ENCODE measurements around the gene PTPN1.

Gene PTPN1

GRCh38 chr20:50541606-50542041, 31.4 kb downstream of the PTPN1 start:
- Mint-ChIP-seq H3K36me3 (ENCODE audit: low read depth) (peaks cover 21% of the 10 kb centered on the region), H3K4me1 (ENCODE audit: low read depth) (peaks cover 56% of the 10 kb centered on the region), H3K27ac (no peak overlapping the region), H3K27me3 (ENCODE audit: low read depth) (no peaks in the 10 kb centered on the region), H3K9me3 (no peaks in the 10 kb centered on the region), H3K4me3 (no peak overlapping the region)

- H3K9me3 Mint-ChIP-seq, result no peaks in the 10 kb centered on the region
- no peaks in the 10 kb centered on the region for H3K27me3 Mint-ChIP-seq (ENCODE audit: low read depth)
- H3K4me3 Mint-ChIP-seq, result no peak overlapping the region
- peaks cover 56% of the 10 kb centered on the region for H3K4me1 Mint-ChIP-seq (ENCODE audit: low read depth)
- peaks cover 23% of the 10 kb centered on the region for H3K36me3 Mint-ChIP-seq (ENCODE audit: low read depth)
- no peak overlapping the region for H3K27ac Mint-ChIP-seq
These were observed 33.1 kb downstream of the PTPN1 start for GRCh38 chr20:50543326-50543725.

GRCh38 chr20:50545126-50545525, 34.9 kb downstream of the PTPN1 start:
- peaks cover 32% of the 10 kb centered on the region for H3K36me3 Mint-ChIP-seq (ENCODE audit: low read depth)
- peaks cover 62% of the 10 kb centered on the region for H3K4me1 Mint-ChIP-seq (ENCODE audit: low read depth)
- H3K27ac Mint-ChIP-seq, result no peak overlapping the region
- peak overlapping the region; percentile 30 for H3K4me3 Mint-ChIP-seq
- no peaks in the 10 kb centered on the region for H3K9me3 Mint-ChIP-seq
- no peaks in the 10 kb centered on the region for H3K27me3 Mint-ChIP-seq (ENCODE audit: low read depth)

DNA sequence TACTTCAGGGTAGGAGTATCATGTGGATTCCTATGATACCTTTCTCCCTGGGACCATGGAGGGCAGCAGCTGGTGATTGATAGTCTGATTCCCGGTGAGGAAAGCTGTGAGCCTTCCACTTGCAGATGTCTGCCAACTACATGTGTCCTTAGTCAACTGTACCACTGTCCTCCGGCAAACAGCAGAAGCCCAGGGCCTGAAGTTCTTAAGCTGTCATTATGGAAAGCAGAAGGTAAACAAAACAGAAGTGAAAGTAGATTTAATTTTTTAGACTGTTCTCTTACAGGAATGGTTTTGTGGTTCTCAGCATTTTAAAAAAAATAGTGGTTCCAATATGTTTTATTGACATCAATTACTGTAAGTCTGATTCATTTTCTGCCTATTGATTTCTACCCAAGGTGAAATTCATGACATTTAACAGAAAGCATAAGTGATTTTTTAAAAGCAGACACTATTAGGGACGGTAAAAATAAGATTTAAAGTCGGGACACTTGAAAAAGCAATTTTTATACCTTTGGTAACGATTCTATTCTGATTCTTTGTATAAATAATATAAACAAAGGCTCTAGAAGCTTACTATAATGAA, 36.6 kb downstream of the PTPN1 start:
- H3K9me3 Mint-ChIP-seq, result no peaks in the 10 kb centered on the region
- peaks cover 56% of the 10 kb centered on the region for H3K4me1 Mint-ChIP-seq (ENCODE audit: low read depth)
- H3K36me3 Mint-ChIP-seq (ENCODE audit: low read depth), result peaks cover 27% of the 10 kb centered on the region
- no peaks in the 10 kb centered on the region for H3K27me3 Mint-ChIP-seq (ENCODE audit: low read depth)
- H3K4me3 Mint-ChIP-seq, result peak overlapping the region; percentile 76
- peak overlapping the region; percentile 82 for H3K27ac Mint-ChIP-seq

DNA sequence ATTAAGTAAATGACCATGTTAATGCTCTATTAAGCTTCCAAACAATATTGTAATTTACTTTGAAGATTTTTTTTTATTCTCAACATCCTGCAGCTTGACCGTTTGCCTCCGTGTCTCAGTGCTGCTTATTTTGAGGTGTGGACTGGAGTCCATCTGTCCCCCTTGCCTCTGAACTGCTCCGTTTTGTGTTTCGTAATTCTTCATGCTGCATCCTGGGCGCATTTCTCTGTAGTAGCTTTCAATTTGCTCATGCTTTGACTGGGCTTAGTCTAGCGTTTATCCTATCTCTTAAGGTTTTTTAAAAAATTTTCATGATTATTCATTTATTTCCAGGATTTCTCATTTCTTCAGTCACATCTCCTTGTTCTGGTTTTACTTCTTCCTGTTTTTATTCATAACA, 37.8 kb downstream of the PTPN1 start:
- no peaks in the 10 kb centered on the region for H3K9me3 Mint-ChIP-seq
- H3K4me1 Mint-ChIP-seq (ENCODE audit: low read depth), result peaks cover 46% of the 10 kb centered on the region
- H3K27ac Mint-ChIP-seq, result peak overlapping the region; percentile 43
- H3K27me3 Mint-ChIP-seq (ENCODE audit: low read depth), result no peaks in the 10 kb centered on the region
- H3K4me3 Mint-ChIP-seq, result peak overlapping the region; percentile 18
- H3K36me3 Mint-ChIP-seq (ENCODE audit: low read depth), result peaks cover 28% of the 10 kb centered on the region

DNA sequence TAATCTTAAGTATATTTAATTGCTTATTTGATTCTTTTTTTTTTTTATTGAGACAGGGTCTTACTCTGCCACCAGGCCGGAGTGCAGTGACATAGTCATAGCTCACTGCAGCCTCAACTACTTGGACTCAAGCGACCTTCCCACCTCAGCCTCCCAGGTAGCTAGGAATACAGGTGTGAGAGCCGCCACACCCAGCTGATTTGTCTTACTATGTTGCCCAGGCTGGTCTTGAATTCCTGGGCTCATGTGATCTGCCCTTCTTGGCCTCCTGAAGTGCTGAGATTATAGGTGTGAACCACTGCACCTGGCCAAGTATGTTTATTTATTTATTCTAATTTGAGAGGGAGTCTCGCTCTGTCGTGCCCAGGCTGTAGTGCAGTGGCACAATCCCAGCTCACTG, 38.2 kb downstream of the PTPN1 start:
- Mint-ChIP-seq H3K4me1 (ENCODE audit: low read depth) (peaks cover 44% of the 10 kb centered on the region), H3K9me3 (no peaks in the 10 kb centered on the region), H3K27ac (peak overlapping the region; percentile 43), H3K36me3 (ENCODE audit: low read depth) (peaks cover 26% of the 10 kb centered on the region), H3K27me3 (ENCODE audit: low read depth) (no peaks in the 10 kb centered on the region), H3K4me3 (no peak overlapping the region)

DNA sequence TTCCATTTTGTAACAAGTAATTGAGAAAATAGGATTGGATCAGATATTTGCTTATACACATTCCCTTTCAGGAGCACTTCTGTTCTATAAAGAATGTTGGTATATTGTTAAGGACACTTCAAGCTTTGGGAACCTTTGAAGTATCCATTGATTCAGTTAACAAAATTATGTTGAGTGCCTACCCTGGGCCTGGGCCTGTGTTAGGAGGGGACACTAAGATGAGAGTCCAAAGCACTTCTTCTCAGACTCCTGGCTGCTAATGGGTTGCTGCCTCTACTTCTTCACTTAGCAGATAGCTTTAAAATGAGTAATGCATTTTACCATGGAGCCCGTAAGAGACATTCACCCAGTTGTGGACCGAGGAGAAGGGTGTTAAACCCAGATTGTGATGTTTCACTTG, 40.3 kb downstream of the PTPN1 start:
- H3K36me3 Mint-ChIP-seq (ENCODE audit: low read depth), result peaks cover 23% of the 10 kb centered on the region
- H3K4me1 Mint-ChIP-seq (ENCODE audit: low read depth), result peaks cover 33% of the 10 kb centered on the region
- H3K27ac Mint-ChIP-seq, result no peak overlapping the region
- H3K27me3 Mint-ChIP-seq (ENCODE audit: low read depth), result no peaks in the 10 kb centered on the region
- no peak overlapping the region for H3K4me3 Mint-ChIP-seq
- no peaks in the 10 kb centered on the region for H3K9me3 Mint-ChIP-seq

DNA sequence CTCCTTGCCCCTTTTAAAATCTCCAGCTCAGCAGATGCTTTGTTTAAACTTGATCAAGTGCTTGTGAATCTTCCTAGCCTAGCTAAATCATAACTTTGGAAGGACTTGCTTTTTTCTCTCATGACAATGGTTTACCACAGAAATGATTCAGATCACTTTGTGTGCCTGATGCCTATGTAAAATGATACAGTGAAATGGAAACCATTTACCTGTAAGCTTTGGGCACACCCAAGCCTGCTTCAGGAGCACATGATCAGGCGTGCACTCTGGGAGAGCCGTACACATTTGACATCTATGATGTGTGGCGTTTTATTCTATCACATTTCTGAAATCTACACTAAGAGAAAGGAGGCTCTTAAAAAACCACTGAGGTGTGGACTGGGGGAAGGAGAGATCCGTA, 41.1 kb downstream of the PTPN1 start:
- Mint-ChIP-seq H3K4me1 (ENCODE audit: low read depth) (peaks cover 27% of the 10 kb centered on the region), H3K27me3 (ENCODE audit: low read depth) (no peaks in the 10 kb centered on the region), H3K36me3 (ENCODE audit: low read depth) (peaks cover 23% of the 10 kb centered on the region), H3K4me3 (peak overlapping the region; percentile 52), H3K27ac (peak overlapping the region; percentile 82), H3K9me3 (no peaks in the 10 kb centered on the region)

- Mint-ChIP-seq H3K27me3 (ENCODE audit: low read depth) (no peaks in the 10 kb centered on the region), H3K36me3 (ENCODE audit: low read depth) (peaks cover 19% of the 10 kb centered on the region), H3K27ac (no peak overlapping the region), H3K4me1 (ENCODE audit: low read depth) (peaks cover 20% of the 10 kb centered on the region), H3K4me3 (no peak overlapping the region), H3K9me3 (no peaks in the 10 kb centered on the region)
These were observed 42.8 kb downstream of the PTPN1 start for GRCh38 chr20:50552979-50553378.

DNA sequence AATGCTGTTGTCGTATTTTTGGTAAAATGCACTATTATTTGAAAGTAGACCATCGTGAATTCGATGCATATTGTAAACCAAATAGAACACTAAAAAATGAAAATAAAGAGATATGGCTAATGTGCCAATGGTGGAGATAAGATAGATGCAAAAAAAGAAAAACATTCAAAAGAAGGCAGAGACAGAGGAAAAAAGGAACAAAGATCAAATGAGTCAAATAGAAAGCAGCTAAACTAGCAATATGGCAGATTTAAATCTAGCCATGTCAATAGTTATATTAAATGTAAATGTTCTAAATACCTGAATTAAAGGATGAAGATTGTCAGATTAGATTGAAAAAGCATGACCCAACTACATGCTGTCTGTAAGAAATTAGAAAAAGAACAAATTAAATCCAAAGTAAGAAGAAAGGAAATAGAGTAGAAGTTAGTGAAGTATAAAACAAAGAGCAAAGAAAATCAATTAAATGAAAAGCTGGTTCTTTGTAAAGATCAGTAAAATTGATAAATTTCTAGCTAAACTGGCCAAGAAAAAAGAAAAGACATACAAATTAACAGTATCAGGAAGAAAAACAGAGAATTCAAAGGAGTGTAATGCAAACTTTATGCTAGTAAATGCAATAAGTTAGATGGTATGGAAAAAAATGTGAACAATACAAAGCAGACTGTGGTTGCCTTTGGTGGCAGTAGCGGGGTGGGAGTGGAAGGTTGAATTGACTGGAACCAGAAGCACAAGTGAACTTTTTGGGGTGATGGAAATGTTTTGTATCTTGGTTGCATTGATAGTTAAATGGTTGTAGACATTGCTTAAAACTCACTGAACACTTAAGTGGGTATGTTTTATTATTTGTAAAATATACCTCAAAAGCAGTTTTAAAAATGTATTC, 44.8 kb downstream of the PTPN1 start:
- Mint-ChIP-seq H3K36me3 (ENCODE audit: low read depth) (peaks cover 22% of the 10 kb centered on the region), H3K27ac (no peak overlapping the region), H3K9me3 (no peaks in the 10 kb centered on the region), H3K4me1 (ENCODE audit: low read depth) (peaks cover 19% of the 10 kb centered on the region), H3K27me3 (ENCODE audit: low read depth) (no peaks in the 10 kb centered on the region), H3K4me3 (no peak overlapping the region)

DNA sequence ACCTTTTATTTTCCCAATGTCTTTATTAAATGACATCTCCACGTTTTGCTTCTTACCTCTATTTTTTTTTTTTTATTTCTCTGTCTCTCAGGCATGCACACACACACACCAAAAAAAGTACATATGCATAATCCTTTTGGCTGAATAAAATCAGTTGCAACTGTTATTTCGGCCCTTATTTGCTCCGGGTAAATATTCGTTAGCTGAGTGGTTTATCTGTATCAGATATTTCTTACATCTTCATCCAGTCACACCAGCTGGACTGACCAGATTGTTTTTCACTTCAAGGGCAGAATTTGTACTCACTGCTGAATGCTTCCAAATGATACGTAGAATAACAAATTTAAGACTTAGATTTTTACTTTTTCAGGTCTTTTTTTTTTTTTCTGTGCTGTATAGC, 45.5 kb downstream of the PTPN1 start:
- Mint-ChIP-seq H3K4me3 (no peak overlapping the region), H3K9me3 (no peaks in the 10 kb centered on the region), H3K4me1 (ENCODE audit: low read depth) (peaks cover 14% of the 10 kb centered on the region), H3K27ac (no peak overlapping the region), H3K36me3 (ENCODE audit: low read depth) (peaks cover 17% of the 10 kb centered on the region), H3K27me3 (ENCODE audit: low read depth) (no peaks in the 10 kb centered on the region)

GRCh38 chr20:50557549-50558134, 47.5 kb downstream of the PTPN1 start:
- no peaks in the 10 kb centered on the region for H3K9me3 Mint-ChIP-seq
- no peak overlapping the region for H3K27ac Mint-ChIP-seq
- peaks cover 26% of the 10 kb centered on the region for H3K36me3 Mint-ChIP-seq (ENCODE audit: low read depth)
- H3K4me3 Mint-ChIP-seq, result no peak overlapping the region
- peaks cover 30% of the 10 kb centered on the region for H3K4me1 Mint-ChIP-seq (ENCODE audit: low read depth)
- H3K27me3 Mint-ChIP-seq (ENCODE audit: low read depth), result no peaks in the 10 kb centered on the region

- no peaks in the 10 kb centered on the region for H3K27me3 Mint-ChIP-seq (ENCODE audit: low read depth)
These were observed 48.3 kb downstream of the PTPN1 start for GRCh38 chr20:50558483-50558925.

DNA sequence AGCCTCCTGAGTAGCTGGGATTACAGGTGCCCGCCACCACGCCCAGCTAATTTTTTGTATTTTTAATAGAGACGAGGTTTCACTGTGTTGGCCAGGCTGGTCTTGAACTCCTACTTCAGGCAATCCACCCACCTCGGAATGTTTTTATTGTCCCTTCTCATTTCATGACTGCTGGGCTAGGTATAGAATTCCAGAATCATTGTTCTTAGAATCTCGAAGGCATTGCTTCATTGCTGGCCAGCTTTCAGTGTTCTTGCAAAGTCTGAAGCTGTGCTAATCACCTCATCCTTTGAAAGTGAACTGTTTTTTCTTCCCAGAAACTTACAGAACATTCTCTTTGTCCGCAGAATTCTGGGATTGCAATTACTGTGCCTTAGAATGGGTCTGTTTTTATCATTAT, 49.0 kb downstream of the PTPN1 start:
- Mint-ChIP-seq H3K4me3 (no peak overlapping the region), H3K4me1 (ENCODE audit: low read depth) (peaks cover 37% of the 10 kb centered on the region), H3K27me3 (ENCODE audit: low read depth) (no peaks in the 10 kb centered on the region), H3K27ac (peak overlapping the region; percentile 42), H3K9me3 (no peaks in the 10 kb centered on the region), H3K36me3 (ENCODE audit: low read depth) (peaks cover 33% of the 10 kb centered on the region)

More at GRCh38 chr20:50558483-50558925, 48.3 kb downstream of the PTPN1 start:
- Mint-ChIP-seq H3K27ac (no peak overlapping the region), H3K4me1 (ENCODE audit: low read depth) (peaks cover 36% of the 10 kb centered on the region), H3K36me3 (ENCODE audit: low read depth) (peaks cover 33% of the 10 kb centered on the region), H3K9me3 (no peaks in the 10 kb centered on the region), H3K4me3 (no peak overlapping the region)

All from T-helper 1 cell treated with Interleukin-12 subunit alpha and Interleukin-12 subunit beta and Interleukin-4 antibody, amounts not matched to agents 30 μg/mL and 1 μg/mL, for 36 hours (primary cell).